SK-N-SH (cell line): ENCODE data around the gene SEMA4G. TPM values are rescaled to one million over a fixed set of nuclear protein-coding genes. Genes with fewer than 3 reads are reported as not detected.

ENCODE experiments used
- CTCF ChIA-PET: fragments of 300-600, 350-600 bp; formaldehyde crosslinking; extraction: SDS; loops from one replicate; lab custom pipeline; 2021; lab: Yijun Ruan, JAX
- POLR2A ChIA-PET: fragments of 350-600 bp; sonication (Branson Sonifier 250); formaldehyde crosslinking; extraction: SDS; loops from one replicate; lab custom pipeline; 2020; ENCODE audit warnings: antibody characterized with exemption, inconsistent platforms; lab: Yijun Ruan, JAX
- DNase-seq: peaks from one replicate; pipeline ENCODE4 v3.0.0; 2012
- H2AFZ ChIP-seq: fragments of 200-600 bp; sonication (generic); 2 replicates; pipeline ENCODE4 v1.8.1; 2016; ENCODE audit warnings: antibody characterized with exemption, mild to moderate bottlenecking, low read depth
- H3F3A ChIP-seq: fragments of 200-600 bp; sonication (generic); replicated peaks from 2 replicates; pipeline ENCODE3; 2016; ENCODE audit warnings: antibody characterized with exemption, mild to moderate bottlenecking; ENCODE audit not compliant: insufficient read depth
- H3K27ac ChIP-seq, 2 experiments: fragments of 200-500 bp in 1 of 2; fragments of 200-600 bp in 1 of 2; sonication (Bioruptor generic) in 1 of 2; sonication (generic), shearing (Covaris generic) in 1 of 2; 2 replicates each; pipeline versions ENCODE4 v1.5.1 to v1.6.1; 2014 to 2016; ENCODE audit warnings: low read depth in 2 of 2, inconsistent platforms in 1 of 2, low read length in 1 of 2, mild to moderate bottlenecking in 1 of 2, mixed read lengths in 1 of 2
- H3K27me3 ChIP-seq: fragments of 200-600 bp; sonication (generic), shearing (Covaris generic); 2 replicates; pipeline ENCODE4 v1.6.1; 2016; ENCODE audit warnings: mixed run types; ENCODE audit not compliant: insufficient read depth
- H3K36me3 ChIP-seq, 2 experiments: fragments of 200-500 bp in 1 of 2; fragments of 200-600 bp in 1 of 2; sonication (Bioruptor generic) in 1 of 2; sonication (generic) in 1 of 2; replicated peaks in 1 of 2; 2 replicates each; pipeline versions ENCODE3 to v1.5.1; 2014 to 2016; ENCODE audit warnings: low read length in 1 of 2, mild to moderate bottlenecking in 1 of 2; ENCODE audit not compliant: insufficient read depth in 2 of 2, control insufficient read depth in 1 of 2
- H3K4me1 ChIP-seq, 2 experiments: fragments of 200-500 bp in 1 of 2; fragments of 200-600 bp in 1 of 2; sonication (Bioruptor generic) in 1 of 2; sonication (generic), shearing (Covaris generic) in 1 of 2; 2 replicates each; pipeline versions ENCODE4 v1.5.1 to v1.6.1; 2014 to 2016; ENCODE audit warnings: low read depth in 1 of 2, low read length in 1 of 2, mixed run types in 1 of 2; ENCODE audit not compliant: insufficient read depth in 2 of 2, control insufficient read depth in 1 of 2
- H3K4me2 ChIP-seq: fragments of 200-600 bp; sonication (generic), shearing (Covaris generic); 2 replicates; pipeline ENCODE4 v1.6.1; 2017; ENCODE audit warnings: mixed run types
- H3K4me3 ChIP-seq, 2 experiments: fragments of 200-500 bp in 1 of 2; fragments of 200-600 bp in 1 of 2; sonication (Bioruptor generic) in 1 of 2; sonication (generic), shearing (Covaris generic) in 1 of 2; 2 replicates each; pipeline versions ENCODE4 v1.5.1 to v1.8.1; 2014 to 2016; ENCODE audit warnings: low read depth in 2 of 2, inconsistent platforms in 1 of 2, low read length in 1 of 2, mild to moderate bottlenecking in 1 of 2, mixed read lengths in 1 of 2, moderate library complexity in 1 of 2
- H3K79me2 ChIP-seq: fragments of 200-600 bp; sonication (generic); 2 replicates; pipeline ENCODE4 v1.8.1; 2017; ENCODE audit warnings: mild to moderate bottlenecking; ENCODE audit not compliant: insufficient read depth
- H3K9ac ChIP-seq: fragments of 200-600 bp; sonication (generic); 2 replicates; pipeline ENCODE4 v1.6.1; 2017; ENCODE audit warnings: mixed run types
- H3K9me2 ChIP-seq: fragments of 200-600 bp; sonication (generic); 2 replicates; pipeline ENCODE4 v1.6.1; 2017; ENCODE audit warnings: mixed run types
- H3K9me3 ChIP-seq: fragments of 200-600 bp; sonication (generic); 2 replicates; pipeline ENCODE4 v1.6.1; 2017; ENCODE audit warnings: mixed run types, mild to moderate bottlenecking, moderate library complexity
- H4K20me1 ChIP-seq: fragments of 200-600 bp; sonication (generic); 2 replicates; pipeline ENCODE4 v1.6.1; 2017; ENCODE audit warnings: mild to moderate bottlenecking, mixed run types; ENCODE audit not compliant: insufficient read depth
- CHD2 ChIP-seq: fragments of 150-350 bp; IDR thresholded peaks from 2 replicates; pipeline ENCODE4 v1.6.1; 2018; ENCODE audit warnings: low read length; ENCODE audit not compliant: partially characterized antibody
- EZH2phosphoT487 ChIP-seq: fragments of 200-600 bp; sonication (generic); IDR thresholded peaks from 2 replicates; pipeline ENCODE4 v1.6.1; 2017; ENCODE audit warnings: low read depth, mixed run types, mild to moderate bottlenecking, antibody characterized with exemption, moderate library complexity, borderline replicate concordance
- FOXJ3 ChIP-seq: sonication (generic); formaldehyde crosslinking; IDR thresholded peaks from 2 replicates; pipeline ENCODE4 v1.5.1; 2020; ENCODE audit warnings: mild to moderate bottlenecking, missing genetic modification reagents
- GATA2 ChIP-seq: sonication (generic); formaldehyde crosslinking; IDR thresholded peaks from 2 replicates; pipeline ENCODE4 v1.5.0; 2020; ENCODE audit warnings: mild to moderate bottlenecking, missing genetic modification reagents
- JUND ChIP-seq: IDR thresholded peaks from 2 replicates; pipeline ENCODE4 v1.4.0; 2012
- MEF2A ChIP-seq: IDR thresholded peaks from 2 replicates; pipeline ENCODE4 v1.4.0; 2012; ENCODE audit warnings: low read depth, borderline replicate concordance
- MXI1 ChIP-seq: IDR thresholded peaks from 2 replicates; pipeline ENCODE4 v1.6.1; 2012; ENCODE audit warnings: mild to moderate bottlenecking, low read depth, low read length, improper control_type of control experiment
- NFIC ChIP-seq: IDR thresholded peaks from 2 replicates; pipeline ENCODE4 v1.4.0; 2012; ENCODE audit warnings: borderline replicate concordance
- RAD21 ChIP-seq: IDR thresholded peaks from 2 replicates; pipeline ENCODE4 v1.6.1; 2012; ENCODE audit warnings: mild to moderate bottlenecking, low read length
- SIN3A ChIP-seq: IDR thresholded peaks from 2 replicates; pipeline ENCODE4 v1.6.1; 2012; ENCODE audit warnings: low read depth, mild to moderate bottlenecking, low read length, moderate library complexity, borderline replicate concordance
- SMC3 ChIP-seq: IDR thresholded peaks from 2 replicates; pipeline ENCODE4 v1.6.1; 2012; ENCODE audit warnings: low read depth, low read length, improper control_type of control experiment
- TCF12 ChIP-seq: IDR thresholded peaks from 2 replicates; pipeline ENCODE4 v1.4.0; 2012
- polyA plus RNA-seq, 3 experiments: library from polyadenylated mRNA; depleted of rRNA; stranded (reverse); fragments of >200 nt; gene quantifications; 2 replicates each; pipeline ENCODE4 v1.2.3, GENCODE V29; 2012
- TF ChIP-seq, protein P1 (sequence below): IDR thresholded peaks from 2 replicates; pipeline ENCODE4 v1.6.1; 2012; ENCODE audit warnings: mild to moderate bottlenecking, low read depth, low read length, moderate library complexity
- TF ChIP-seq, protein P2 (sequence below): fragments of 150-350 bp; IDR thresholded peaks from 2 replicates; pipeline ENCODE4 v1.6.1; 2017; ENCODE audit warnings: antibody characterized with exemption, low read length, low read depth, borderline replicate concordance

SEMA4G gene
- polyA plus RNA-seq, 1 of the 3 experiments (the other 2 are of a cell fraction): 16.2 TPM

DNA sequence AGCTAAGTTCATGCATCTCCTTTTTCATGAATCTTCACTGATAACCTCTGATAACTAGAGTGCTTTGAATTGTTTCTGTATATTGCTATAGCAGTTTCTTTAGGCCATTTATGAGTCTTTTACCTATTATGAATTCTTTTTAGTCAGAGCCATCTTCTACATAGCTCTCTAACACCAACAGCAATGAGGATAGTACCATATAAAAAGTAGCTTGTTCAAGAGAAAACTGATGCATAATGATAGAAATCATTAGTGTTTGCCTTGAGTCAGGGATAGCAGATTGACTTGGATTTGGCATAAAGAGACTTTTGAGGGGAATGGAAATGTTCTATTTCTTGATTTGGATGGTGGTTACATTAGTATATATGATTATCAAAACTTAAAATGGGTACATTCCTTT is 25.8 kb upstream of the SEMA4G start:
- peaks cover 70 to 76% of the 10 kb centered on the region in 2 experiments for H3K36me3 ChIP-seq
- H3K27me3 ChIP-seq: no peaks in the 10 kb centered on the region
- no peak for DNase-seq
- H2AFZ ChIP-seq: no peak overlapping the region
- no peaks in the 10 kb centered on the region for H4K20me1 ChIP-seq
- POLR2A ChIA-PET: no interaction called here
- TF ChIP-seq SIN3A (no peak), TCF12 (no peak), MXI1 (no peak), FOXJ3 (CRISPR knock-in tag) (no peak), JUND (no peak)
- TF ChIP-seq, protein P1, sequence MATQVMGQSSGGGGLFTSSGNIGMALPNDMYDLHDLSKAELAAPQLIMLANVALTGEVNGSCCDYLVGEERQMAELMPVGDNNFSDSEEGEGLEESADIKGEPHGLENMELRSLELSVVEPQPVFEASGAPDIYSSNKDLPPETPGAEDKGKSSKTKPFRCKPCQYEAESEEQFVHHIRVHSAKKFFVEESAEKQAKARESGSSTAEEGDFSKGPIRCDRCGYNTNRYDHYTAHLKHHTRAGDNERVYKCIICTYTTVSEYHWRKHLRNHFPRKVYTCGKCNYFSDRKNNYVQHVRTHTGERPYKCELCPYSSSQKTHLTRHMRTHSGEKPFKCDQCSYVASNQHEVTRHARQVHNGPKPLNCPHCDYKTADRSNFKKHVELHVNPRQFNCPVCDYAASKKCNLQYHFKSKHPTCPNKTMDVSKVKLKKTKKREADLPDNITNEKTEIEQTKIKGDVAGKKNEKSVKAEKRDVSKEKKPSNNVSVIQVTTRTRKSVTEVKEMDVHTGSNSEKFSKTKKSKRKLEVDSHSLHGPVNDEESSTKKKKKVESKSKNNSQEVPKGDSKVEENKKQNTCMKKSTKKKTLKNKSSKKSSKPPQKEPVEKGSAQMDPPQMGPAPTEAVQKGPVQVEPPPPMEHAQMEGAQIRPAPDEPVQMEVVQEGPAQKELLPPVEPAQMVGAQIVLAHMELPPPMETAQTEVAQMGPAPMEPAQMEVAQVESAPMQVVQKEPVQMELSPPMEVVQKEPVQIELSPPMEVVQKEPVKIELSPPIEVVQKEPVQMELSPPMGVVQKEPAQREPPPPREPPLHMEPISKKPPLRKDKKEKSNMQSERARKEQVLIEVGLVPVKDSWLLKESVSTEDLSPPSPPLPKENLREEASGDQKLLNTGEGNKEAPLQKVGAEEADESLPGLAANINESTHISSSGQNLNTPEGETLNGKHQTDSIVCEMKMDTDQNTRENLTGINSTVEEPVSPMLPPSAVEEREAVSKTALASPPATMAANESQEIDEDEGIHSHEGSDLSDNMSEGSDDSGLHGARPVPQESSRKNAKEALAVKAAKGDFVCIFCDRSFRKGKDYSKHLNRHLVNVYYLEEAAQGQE: no peak
- H3K9me2 ChIP-seq: no peaks in the 10 kb centered on the region
- CTCF ChIA-PET: interaction anchor here (0.9 to 1.6 kb wide), 4 partner anchors 9 to 71 kb away, joined by 3 to 8 read pairs (median 4); partner anchors contain the start of gene LZTS2
- H3K27ac ChIP-seq: no peak overlapping the region
- H3K4me2 ChIP-seq: no peak overlapping the region
- no peak overlapping the region for H3K9ac ChIP-seq
- peaks cover 9% of the 10 kb centered on the region for H3F3A ChIP-seq
- H3K4me3 ChIP-seq: no peak overlapping the region
- no peaks in the 10 kb centered on the region for H3K9me3 ChIP-seq
- no peaks in the 10 kb centered on the region for H3K4me1 ChIP-seq
- H3K79me2 ChIP-seq: 0 out of 2 replicates have a peak, but pooled peaks cover 2% of the 10 kb centered on the region

DNA sequence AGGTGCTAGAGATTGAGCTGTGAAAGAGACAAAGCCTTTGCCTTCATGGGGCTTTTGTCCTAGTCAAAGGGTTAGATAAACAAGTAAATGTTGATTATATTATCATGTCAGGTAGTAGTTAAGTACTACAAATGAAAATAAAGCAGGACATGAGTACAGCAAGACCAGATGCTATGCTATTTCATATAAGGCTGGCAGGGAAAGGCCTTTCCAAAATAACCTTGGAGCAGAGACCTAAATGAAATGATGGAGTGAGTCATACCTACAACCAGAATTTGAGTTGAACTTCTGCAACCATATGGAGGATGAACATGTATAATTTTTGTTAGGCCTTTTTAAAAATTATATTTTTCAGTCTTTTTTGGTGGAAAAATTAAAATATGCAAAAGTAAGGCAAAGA is 23.6 kb upstream of the SEMA4G start:
- Histone ChIP-seq H3K4me1 (no peaks in the 10 kb centered on the region), H3K36me3 (peaks cover 76 to 77% of the 10 kb centered on the region in 2 experiments), H3K9ac (no peak overlapping the region), H3K27me3 (no peaks in the 10 kb centered on the region), H3K27ac (no peak overlapping the region), H3K79me2 (0 out of 2 replicates have a peak, but pooled peaks cover 2% of the 10 kb centered on the region), H4K20me1 (no peaks in the 10 kb centered on the region)
- no peak for DNase-seq
- TF ChIP-seq MEF2A (no peak), GATA2 (CRISPR knock-in tag) (no peak), NFIC (no peak), TCF12 (no peak), RAD21 (no peak), SIN3A (no peak), FOXJ3 (CRISPR knock-in tag) (no peak), EZH2phosphoT487 (no peak), CHD2 (no peak), SMC3 (no peak)
- TF ChIP-seq, protein P1: no peak
- TF ChIP-seq, protein P2, sequence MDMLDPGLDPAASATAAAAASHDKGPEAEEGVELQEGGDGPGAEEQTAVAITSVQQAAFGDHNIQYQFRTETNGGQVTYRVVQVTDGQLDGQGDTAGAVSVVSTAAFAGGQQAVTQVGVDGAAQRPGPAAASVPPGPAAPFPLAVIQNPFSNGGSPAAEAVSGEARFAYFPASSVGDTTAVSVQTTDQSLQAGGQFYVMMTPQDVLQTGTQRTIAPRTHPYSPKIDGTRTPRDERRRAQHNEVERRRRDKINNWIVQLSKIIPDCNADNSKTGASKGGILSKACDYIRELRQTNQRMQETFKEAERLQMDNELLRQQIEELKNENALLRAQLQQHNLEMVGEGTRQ: no peak
- TF ChIP-seq, all 33 proteins: peak for 0
- H3K9me3 ChIP-seq: no peaks in the 10 kb centered on the region
- no peak overlapping the region for H3K4me3 ChIP-seq
- CTCF ChIA-PET: interaction anchor here (1.1 kb wide), 1 partner anchor 11 kb away, joined by 3 read pairs; no protein-coding TSS in a partner anchor
- no peak overlapping the region for H3K4me2 ChIP-seq
- POLR2A ChIA-PET: no interaction called here
- H2AFZ ChIP-seq: no peak overlapping the region
- H3F3A ChIP-seq: peaks cover 9% of the 10 kb centered on the region
- H3K9me2 ChIP-seq: no peaks in the 10 kb centered on the region
